Stomach (tissue), 9 donors: ENCODE results near the gene PPP1CC. TPM values are rescaled to one million over a fixed set of nuclear protein-coding genes. Genes with fewer than 3 reads are reported as not detected.
A peak's percentile ranks its signal among the peaks of the same experiment; 100 is the strongest.

Experiments used
- DNase-seq, 2 donors: peaks; one replicate each; pipeline versions ENCODE4 v3.0.0 to v3.0.0-alpha.2; 2013 to 2019
- H3K27ac ChIP-seq, 5 donors: fragments of 200-600 bp in 4 of 5; sonication (generic) in 4 of 5; one replicate each; pipeline ENCODE4 v1.5.1; 2013 to 2019; ENCODE audit warnings: mild to moderate bottlenecking in 1 of 5, moderate library complexity in 1 of 5
- H3K27me3 ChIP-seq, 3 donors: fragments of 200-600 bp; sonication (generic); one replicate each; pipeline ENCODE4 v1.5.1; 2017 to 2019; ENCODE audit warnings: mixed run types in 1 of 3
- H3K36me3 ChIP-seq, 4 donors: fragments of 200-600 bp; sonication (generic); 1 replicate in 3 of 4; 2 replicates in 1 of 4; pipeline ENCODE4 v1.5.1; 2016 to 2019
- H3K4me1 ChIP-seq, 4 donors: fragments of 200-600 bp; sonication (generic); one replicate each; pipeline ENCODE4 v1.5.1; 2016 to 2019
- H3K4me3 ChIP-seq, 4 donors: fragments of 200-600 bp; sonication (generic) in 3 of 4; one replicate each; pipeline ENCODE4 v1.5.1; 2016 to 2019; ENCODE audit warnings: mild to moderate bottlenecking in 1 of 4
- H3K9me3 ChIP-seq, 4 donors: fragments of 200-600 bp; sonication (generic); one replicate each; pipeline ENCODE4 v1.5.1; 2016 to 2019
- CTCF ChIP-seq, 7 experiments: fragments of 450-650 bp in 4 of 7; fragments of 200-600 bp in 3 of 7; sonication (generic) in 3 of 7; IDR thresholded peaks; one replicate each; pipeline ENCODE4 v1.5.1; 2016 to 2019; ENCODE audit warnings: antibody characterized with exemption in 7 of 7, control low read depth in 2 of 7, mild to moderate bottlenecking in 1 of 7
- EP300 ChIP-seq: sonication (generic); formaldehyde crosslinking; IDR thresholded peaks from one replicate; pipeline ENCODE4 v1.6.1; 2017; ENCODE audit warnings: antibody characterized with exemption
- POLR2A ChIP-seq, 4 donors: fragments of 450-650 bp; IDR thresholded peaks; one replicate each; pipeline ENCODE4 v1.6.1; 2016; ENCODE audit warnings: antibody characterized with exemption in 4 of 4, control low read depth in 2 of 4, mild to moderate bottlenecking in 1 of 4, moderate library complexity in 1 of 4
- POLR2AphosphoS5 ChIP-seq, 3 donors: sonication (generic); formaldehyde crosslinking; IDR thresholded peaks; one replicate each; pipeline ENCODE4 v1.6.1; 2016; ENCODE audit warnings: antibody characterized with exemption in 3 of 3
- WGBS, 5 donors: extraction: QIAGEN DNeasy Blood & Tissue Kit in 3 of 5; methylation state at CpG; one replicate each; pipeline versions ENCODE4 v1.1.5 to v1.1.7; 2013 to 2018; 5-methylcytosine and 5-hydroxymethylcytosine counted together
- intact Hi-C: fragments of 100-400 bp; cut with DNase I; formaldehyde crosslinking; loops from one replicate; pipeline ENCODE4 v1.15.1; 2023; ENCODE audit warnings: low total_unique reads
- polyA plus RNA-seq, 3 donors: library from polyadenylated mRNA; stranded (reverse); fragments of 200-250 nt; gene quantifications; one replicate each; pipeline ENCODE4 v1.2.3, GENCODE V29; 2013
- total RNA-seq, 5 donors: library from RNA; depleted of rRNA; stranded (reverse); fragments of >200 nt; gene quantifications; one replicate each; pipeline versions ENCODE4 v1.1.0 to v1.2.3, GENCODE V29; 2014 to 2016
- donor health status: healthy with polysubstance abuse.
- donor health status: Bipolar disorder and iron deficiency.
- donor health status: healthy.

The PPP1CC gene
- total and polyA plus RNA-seq, 8 donors = 44.9 to 205 (median 90.2) TPM

- DNase-seq = peak; percentile 55 to 74
- H3K27me3 ChIP-seq = peaks cover 0 to 3% (median 0%) of the 10 kb centered on the region in 3 donors
- peak within 1 kb of the TSS; percentile 39 to 84 (median 78) for H3K27ac ChIP-seq
- H3K4me3 ChIP-seq = peak within 1 kb of the TSS; percentile 62 to 74 (median 68)
- peaks cover 9 to 35% (median 28%) of the 10 kb centered on the region in 4 donors for H3K4me1 ChIP-seq
- no peak for TF ChIP-seq EP300
- TF ChIP-seq POLR2AphosphoS5 (IDR thresholded peaks at IDR 0.05) = no peak
- no peak for TF ChIP-seq CTCF (IDR thresholded peaks at IDR 0.05)
- TF ChIP-seq POLR2A (IDR thresholded peaks at IDR 0.05) = no peak
- peaks cover 0 to 4% (median 0%) of the 10 kb centered on the region in 4 donors for H3K36me3 ChIP-seq
- intact Hi-C loops = no loop called here
- no peaks in the 10 kb centered on the region for H3K9me3 ChIP-seq
- 4 to 16% (median 5%) methylated on average over 4 to 63 of the region's 64 CpGs for WGBS, 5 donors
Measured at GRCh38 chr12:110688446-110689280, 54.0 kb downstream of the PPP1CC start, which contains the start of gene HVCN1. Gene HVCN1, minus strand, starts transcription at chr12:110689115. Its CDS starts 5,870 bp downstream, at chr12:110683245.

- Histone ChIP-seq H3K4me3 (peak overlapping the region in 2 of 4 donors; percentile 62 to 74), H3K27ac (no peak overlapping the region), H3K36me3 (peaks cover 0 to 4% (median 0%) of the 10 kb centered on the region in 4 donors), H3K4me1 (peaks cover 9 to 29% (median 27%) of the 10 kb centered on the region in 4 donors), H3K9me3 (no peaks in the 10 kb centered on the region), H3K27me3 (peaks cover 0 to 3% (median 0%) of the 10 kb centered on the region in 3 donors)
- intact Hi-C loops = no loop called here
- DNase-seq = no peak
- 85 to 92% (median 88%) methylated on average over 15 of the region's 15 CpGs for whole genome bisulfite sequencing, 5 donors
- no peak for TF ChIP-seq CTCF (IDR thresholded peaks at IDR 0.05)
- TF ChIP-seq POLR2A (IDR thresholded peaks at IDR 0.05) = no peak
- no peak for TF ChIP-seq POLR2AphosphoS5 (IDR thresholded peaks at IDR 0.05)
- no peak for TF ChIP-seq EP300
Measured at GRCh38 chr12:110687396-110688169, 55.1 kb downstream of the PPP1CC start.

- intact Hi-C loops = no loop called here
- H3K4me3 ChIP-seq = no peak overlapping the region
- no peak for TF ChIP-seq CTCF (IDR thresholded peaks at IDR 0.05)
- H3K4me1 ChIP-seq = peaks cover 9 to 29% (median 27%) of the 10 kb centered on the region in 4 donors
- no peak overlapping the region for H3K27ac ChIP-seq
- H3K36me3 ChIP-seq = peaks cover 0 to 15% (median 5%) of the 10 kb centered on the region in 4 donors
- no peak for DNase-seq
- no peaks in the 10 kb centered on the region for H3K9me3 ChIP-seq
- 92 to 96% (median 93%) methylated on average over 3 of the region's 3 CpGs for whole genome bisulfite sequencing, 5 donors
- H3K27me3 ChIP-seq = peaks cover 0 to 3% (median 0%) of the 10 kb centered on the region in 3 donors
Measured at GRCh38 chr12:110686294-110686903, 56.3 kb downstream of the PPP1CC start.

GRCh38 chr12:110684312-110684836, 58.3 kb downstream of the PPP1CC start:
- Histone ChIP-seq H3K27ac (no peak overlapping the region), H3K4me1 (peaks cover 9 to 21% (median 18%) of the 10 kb centered on the region in 4 donors), H3K4me3 (no peak overlapping the region), H3K27me3 (peaks cover 0 to 3% (median 0%) of the 10 kb centered on the region in 3 donors), H3K9me3 (no peaks in the 10 kb centered on the region), H3K36me3 (peaks cover 0 to 21% (median 5%) of the 10 kb centered on the region in 4 donors)
- no peak for TF ChIP-seq POLR2A (IDR thresholded peaks at IDR 0.05)
- no peak for TF ChIP-seq CTCF (IDR thresholded peaks at IDR 0.05)
- TF ChIP-seq EP300 = no peak
- TF ChIP-seq POLR2AphosphoS5 (IDR thresholded peaks at IDR 0.05) = no peak
- DNase-seq = no peak
- intact Hi-C loops = no loop called here
- 65 to 78% (median 68%) methylated on average over 7 of the region's 7 CpGs for WGBS, 5 donors
